OCI-LY3 (cell line): ENCODE data around the gene GSAP.
A peak's percentile ranks its signal among the peaks of the same experiment; 100 is the strongest.
"Not testable (repeated sequence)": the region's sequence is repeated elsewhere in the genome, so short reads cannot be mapped to it uniquely, and the experiment has no call there.

Experiments
- H2AFZ ChIP-seq: fragments of 200-600, 300-600 bp; shearing (Covaris generic); 2 replicates; pipeline ENCODE4 v1.6.0; 2014; ENCODE audit warnings: antibody characterized with exemption, low read depth, low read length
- H3K27ac ChIP-seq: fragments of 200-600, 300-600 bp; sonication (generic); 2 replicates; pipeline ENCODE4 v1.5.1; 2014; ENCODE audit warnings: mild to moderate bottlenecking, low read length, moderate library complexity, mixed read lengths
- H3K27me3 ChIP-seq: fragments of 200-600, 300-600 bp; sonication (generic); 2 replicates; pipeline ENCODE4 v1.6.1; 2014; ENCODE audit warnings: low read depth, low read length, mixed read lengths
- H3K36me3 ChIP-seq: fragments of 200-600, 300-600 bp; sonication (generic); replicated peaks from 2 replicates; pipeline ENCODE3; 2014; ENCODE audit warnings: low read depth, low read length, mixed read lengths
- H3K4me1 ChIP-seq: fragments of 300-600, 200-600 bp; sonication (generic); 2 replicates; pipeline ENCODE4 v1.6.1; 2014; ENCODE audit warnings: low read length, mixed read lengths
- H3K4me2 ChIP-seq: fragments of 200-600, 300-600 bp; sonication (generic); 2 replicates; pipeline ENCODE4 v1.6.1; 2014; ENCODE audit warnings: low read length, mixed read lengths
- H3K4me3 ChIP-seq: fragments of 300-600, 200-600 bp; sonication (generic); 2 replicates; pipeline ENCODE4 v1.5.1; 2014; ENCODE audit warnings: antibody characterized with exemption, mild to moderate bottlenecking, low read length, moderate library complexity
- H3K79me2 ChIP-seq: fragments of 300-600, 200-600 bp; shearing (Covaris generic); 2 replicates; pipeline ENCODE4 v1.6.1; 2014; ENCODE audit warnings: mild to moderate bottlenecking, low read length, mixed read lengths
- H3K9ac ChIP-seq: fragments of 300-600, 200-600 bp; shearing (Covaris generic); 2 replicates; pipeline ENCODE4 v1.6.0; 2014; ENCODE audit warnings: mild to moderate bottlenecking, low read length, moderate library complexity
- H3K9me3 ChIP-seq: fragments of 200-600, 300-600 bp; shearing (Covaris generic); 2 replicates; pipeline ENCODE4 v1.6.1; 2014; ENCODE audit warnings: low read length, mixed read lengths; ENCODE audit not compliant: insufficient read depth
- H4K20me1 ChIP-seq: fragments of 200-600, 300-600 bp; sonication (generic); 2 replicates; pipeline ENCODE4 v1.6.1; 2016; ENCODE audit warnings: low read length, mixed read lengths; ENCODE audit not compliant: insufficient read depth
- CTCF ChIP-seq: fragments of 200-600, 300-600 bp; sonication (generic); IDR thresholded peaks from 2 replicates; pipeline ENCODE4 v1.5.1; 2014; ENCODE audit warnings: antibody characterized with exemption, low read length, low read depth
- EZH2phosphoT487 ChIP-seq: fragments of 200-600 bp; shearing (Covaris generic); IDR thresholded peaks from 2 replicates; pipeline ENCODE4 v1.6.1; 2018; ENCODE audit warnings: antibody characterized with exemption, mixed run types, low read depth

The GSAP gene

GRCh38 chr7:77335581-77335980 is 80.6 kb downstream of the GSAP start:
- no peaks in the 10 kb centered on the region for H3K36me3 ChIP-seq
- no peak overlapping the region for H3K4me3 ChIP-seq
- no peak overlapping the region; the same call in 1 of the 2 replicates for H3K4me2 ChIP-seq
- peaks cover 58% of the 10 kb centered on the region for H3K4me1 ChIP-seq
- H3K79me2 ChIP-seq = no peaks in the 10 kb centered on the region
- H3K27ac ChIP-seq = no peak overlapping the region
- TF ChIP-seq CTCF = no peak
- no peak for TF ChIP-seq EZH2phosphoT487
- no peaks in the 10 kb centered on the region for H3K9me3 ChIP-seq
- H2AFZ ChIP-seq = no peak overlapping the region
- H4K20me1 ChIP-seq = no peaks in the 10 kb centered on the region
- H3K27me3 ChIP-seq = no peaks in the 10 kb centered on the region
- H3K9ac ChIP-seq = no peak overlapping the region

GRCh38 chr7:77334039-77334438 is 82.1 kb downstream of the GSAP start:
- not testable (repeated sequence) for H3K4me3 ChIP-seq, H3K36me3 ChIP-seq, H3K4me2 ChIP-seq, H3K27me3 ChIP-seq, H2AFZ ChIP-seq, H3K9me3 ChIP-seq, H4K20me1 ChIP-seq, H3K79me2 ChIP-seq, H3K27ac ChIP-seq, H3K9ac ChIP-seq
- peaks cover 58% of the 10 kb centered on the region for H3K4me1 ChIP-seq

- Histone ChIP-seq H3K4me1 (peaks cover 60% of the 10 kb centered on the region), H3K27me3 (no peaks in the 10 kb centered on the region), H3K79me2 (no peaks in the 10 kb centered on the region), H3K27ac (no peak overlapping the region), H3K36me3 (no peaks in the 10 kb centered on the region), H3K4me3 (no peak overlapping the region), H2AFZ (no peak overlapping the region), H3K4me2 (peak overlapping the region; percentile 99), H3K9me3 (no peaks in the 10 kb centered on the region), H4K20me1 (no peaks in the 10 kb centered on the region), H3K9ac (no peak overlapping the region; the same call in 1 of the 2 replicates)
- TF ChIP-seq CTCF (peak; percentile 70), EZH2phosphoT487 (no peak)
These were observed 84.0 kb downstream of the GSAP start for GRCh38 chr7:77331938-77332695.

- no peaks in the 10 kb centered on the region for H3K27me3 ChIP-seq
- H3K36me3 ChIP-seq = no peaks in the 10 kb centered on the region
- peaks cover 62% of the 10 kb centered on the region for H3K4me1 ChIP-seq
- H2AFZ ChIP-seq = no peak overlapping the region
- peak overlapping the region; percentile 73 for H3K9ac ChIP-seq
- H3K4me2 ChIP-seq = peak overlapping the region; percentile 99
- peak overlapping the region; percentile 94 for H3K27ac ChIP-seq
- no peaks in the 10 kb centered on the region for H4K20me1 ChIP-seq
- peak overlapping the region; percentile 66 for H3K4me3 ChIP-seq
- TF ChIP-seq EZH2phosphoT487 = no peak
- no peak for TF ChIP-seq CTCF
- H3K79me2 ChIP-seq = no peaks in the 10 kb centered on the region
- H3K9me3 ChIP-seq = no peaks in the 10 kb centered on the region
These were observed 85.8 kb downstream of the GSAP start for GRCh38 chr7:77330169-77330882.
